Ishikawa (cell line): ENCODE results near the gene PPP2R2C.

ENCODE experiments used
- CEBPB ChIP-seq: IDR thresholded peaks from 2 replicates; pipeline ENCODE4 v1.6.1; 2012
- CREB1 ChIP-seq: IDR thresholded peaks from 2 replicates; pipeline ENCODE4 v1.6.1; 2012; ENCODE audit warnings: low read depth
- EGR1 ChIP-seq: IDR thresholded peaks from 2 replicates; pipeline ENCODE4 v1.6.1; 2012
- EP300 ChIP-seq: IDR thresholded peaks from 2 replicates; pipeline ENCODE4 v1.6.1; 2012; ENCODE audit warnings: borderline replicate concordance
- FOXM1 ChIP-seq: IDR thresholded peaks from 2 replicates; pipeline ENCODE4 v1.6.1; 2012; ENCODE audit warnings: low read depth, borderline replicate concordance
- MAX ChIP-seq: IDR thresholded peaks from 2 replicates; pipeline ENCODE4 v1.6.1; 2012
- NFIC ChIP-seq: IDR thresholded peaks from 2 replicates; pipeline ENCODE4 v1.6.1; 2012
- RAD21 ChIP-seq: IDR thresholded peaks from 2 replicates; pipeline ENCODE4 v1.6.1; 2012; ENCODE audit warnings: low read depth
- REST ChIP-seq: IDR thresholded peaks from 2 replicates; pipeline ENCODE4 v1.6.1; 2012; ENCODE audit warnings: low read depth, mild to moderate bottlenecking
- TAF1 ChIP-seq: IDR thresholded peaks from 2 replicates; pipeline ENCODE4 v1.6.1; 2012; ENCODE audit warnings: low read depth, mild to moderate bottlenecking
- TCF12 ChIP-seq: IDR thresholded peaks from 2 replicates; pipeline ENCODE4 v1.6.1; 2012; ENCODE audit warnings: low read depth
- TEAD4 ChIP-seq: IDR thresholded peaks from 2 replicates; pipeline ENCODE4 v1.6.1; 2012
- USF1 ChIP-seq: IDR thresholded peaks from 2 replicates; pipeline ENCODE4 v1.6.1; 2012
- YY1 ChIP-seq: IDR thresholded peaks from 2 replicates; pipeline ENCODE4 v1.6.1; 2012; ENCODE audit warnings: low read depth
- ZBTB7A ChIP-seq: IDR thresholded peaks from 2 replicates; pipeline ENCODE4 v1.6.1; 2012; ENCODE audit warnings: low read depth

The PPP2R2C gene

GRCh38 chr4:6374575-6374974 lies 97.8 kb downstream of the PPP2R2C start:
- TF ChIP-seq MAX (no peak), YY1 (no peak), EGR1 (no peak), ZBTB7A (no peak), CREB1 (no peak), EP300 (no peak), RAD21 (no peak), FOXM1 (no peak), TEAD4 (no peak), USF1 (no peak), TAF1 (no peak)

GRCh38 chr4:6373541-6374410 lies 98.6 kb downstream of the PPP2R2C start:
- TF ChIP-seq TCF12 (no peak), REST (no peak), CREB1 (no peak), NFIC (no peak), YY1 (no peak), RAD21 (no peak), TAF1 (no peak), TEAD4 (no peak), USF1 (no peak), CEBPB (no peak), ZBTB7A (no peak), FOXM1 (no peak), MAX (no peak), EP300 (no peak)

GRCh38 chr4:6372649-6373525 lies 99.5 kb downstream of the PPP2R2C start:
- TF ChIP-seq ZBTB7A: no peak
- no peak for TF ChIP-seq TEAD4
- peak; percentile 97 for TF ChIP-seq USF1

GRCh38 chr4:6371812-6372211 lies 100.6 kb downstream of the PPP2R2C start:
- TF ChIP-seq REST (no peak), TAF1 (no peak), EP300 (no peak), ZBTB7A (no peak), YY1 (no peak), NFIC (no peak), MAX (no peak), FOXM1 (no peak), TEAD4 (no peak), TCF12 (no peak), CEBPB (no peak), USF1 (no peak), CREB1 (no peak), RAD21 (no peak), EGR1 (no peak)
